Measurements from ENCODE around the gene GPRIN3. TPM values are rescaled to one million over a fixed set of nuclear protein-coding genes. Genes with fewer than 3 reads are reported as not detected.

GPRIN3 gene
- total and polyA plus RNA-seq, 2 donors (not counting 1 experiment from before 2014, with no cell fraction given) = 0.22 to 1.5 TPM

- no peak for ATAC-seq (ENCODE audit: low read depth)
- Mint-ChIP-seq H3K27ac (no peak overlapping the region), H3K4me3 (no peak overlapping the region), H3K4me1 (peaks cover 9% of the 10 kb centered on the region), H3K9me3 (ENCODE audit: insufficient read depth) (peaks cover 3% of the 10 kb centered on the region), H3K27me3 (peaks cover 2% of the 10 kb centered on the region)
- TF ChIP-seq CTCF (IDR thresholded peaks at IDR 0.05) = no peak
- no peak for TF ChIP-seq EZH2 (IDR thresholded peaks at IDR 0.05; ENCODE audit: borderline replicate concordance, insufficient read depth, low read depth, low read length, poor library complexity, severe bottlenecking)
- H3K4me2 ChIP-seq (replicated peaks; ENCODE audit: low read depth, low read length, poor library complexity, severe bottlenecking) = no peak overlapping the region
- H3K27me3 ChIP-seq (replicated peaks in 1 of 4; ENCODE audit: control extremely low read depth in 1 of 4, control insufficient read depth in 3 of 4, insufficient read depth in 4 of 4, low read length in 3 of 4) = no peaks in the 10 kb centered on the region
- H3K4me3 ChIP-seq (ENCODE audit: control extremely low read depth in 1 of 5, extremely low read depth in 1 of 5, insufficient read depth in 1 of 5, low read depth in 2 of 5, low read length in 4 of 5) = no peak overlapping the region
- no peaks in the 10 kb centered on the region for H4K20me1 ChIP-seq (ENCODE audit: control insufficient read depth, insufficient read depth, low read length, poor library complexity, severe bottlenecking)
- no peaks in the 10 kb centered on the region for H3K79me2 ChIP-seq (ENCODE audit: control insufficient read depth, insufficient read depth, low read length)
- H3K9ac ChIP-seq (ENCODE audit: low read length) = no peak overlapping the region
- peaks cover 0 to 1% (median 0%) of the 10 kb centered on the region in 3 donors for H3K9me3 ChIP-seq (ENCODE audit: control extremely low read depth in 1 of 3, control insufficient read depth in 2 of 3, insufficient read depth in 1 of 3, low read length in 2 of 3)
- no peaks in the 10 kb centered on the region for H3K36me3 ChIP-seq (replicated peaks in 1 of 2; ENCODE audit: control extremely low read depth in 1 of 2, control insufficient read depth in 1 of 2, extremely low read depth in 1 of 2, insufficient read depth in 2 of 2, low read length in 1 of 2)
- CTCF ChIA-PET = no interaction called here
- H3K27ac ChIP-seq (ENCODE audit: low read length in 2 of 2) = no peak overlapping the region
- POLR2A ChIA-PET = no interaction called here
- H2AFZ ChIP-seq (ENCODE audit: insufficient read depth, low read depth, low read length, poor library complexity, severe bottlenecking) = no peak overlapping the region
- DNase-seq = peak; percentile 4
- H3K4me1 ChIP-seq (ENCODE audit: control insufficient read depth in 2 of 2, insufficient read depth in 2 of 2, low read length in 2 of 2) = peaks cover 3 to 6% of the 10 kb centered on the region in 2 donors
- intact Hi-C loops (cut with micrococcal nuclease) = no loop called here
- no CpG with 5 or more reads among the region's 1 CpG for WGBS (ENCODE audit: insufficient coverage)
Observed at GRCh38 chr4:89214308-89214707, 93.3 kb downstream of the GPRIN3 start.

- ChIA-PET POLR2A (no interaction called here), CTCF (interaction anchor here (0.6 kb wide), 1 partner anchor 217 kb away, joined by 5 read pairs; no protein-coding TSS in a partner anchor)
- H3K79me2 ChIP-seq (ENCODE audit: control insufficient read depth, insufficient read depth, low read length) = no peaks in the 10 kb centered on the region
- peaks cover 9% of the 10 kb centered on the region for H3K4me1 Mint-ChIP-seq
- peaks cover 2% of the 10 kb centered on the region for H3K27me3 Mint-ChIP-seq
- DNase-seq (no peak), ATAC-seq (ENCODE audit: low read depth) (no peak)
- no peak overlapping the region for H2AFZ ChIP-seq (ENCODE audit: insufficient read depth, low read depth, low read length, poor library complexity, severe bottlenecking)
- H3K9ac ChIP-seq (ENCODE audit: low read length) = no peak overlapping the region
- H3K4me3 ChIP-seq (ENCODE audit: control extremely low read depth in 1 of 5, extremely low read depth in 1 of 5, insufficient read depth in 1 of 5, low read depth in 2 of 5, low read length in 4 of 5) = no peak overlapping the region
- no peaks in the 10 kb centered on the region for H3K36me3 ChIP-seq (replicated peaks in 1 of 2; ENCODE audit: control extremely low read depth in 1 of 2, control insufficient read depth in 1 of 2, extremely low read depth in 1 of 2, insufficient read depth in 2 of 2, low read length in 1 of 2)
- intact Hi-C loops (cut with micrococcal nuclease) = no loop called here
- WGBS (ENCODE audit: insufficient coverage) = 67% methylated on average over 4 of the region's 4 CpGs
- no peak overlapping the region for H3K4me3 Mint-ChIP-seq
- no peaks in the 10 kb centered on the region for H4K20me1 ChIP-seq (ENCODE audit: control insufficient read depth, insufficient read depth, low read length, poor library complexity, severe bottlenecking)
- TF ChIP-seq CTCF (IDR thresholded peaks at IDR 0.05) (no peak), EZH2 (IDR thresholded peaks at IDR 0.05; ENCODE audit: borderline replicate concordance, insufficient read depth, low read depth, low read length, poor library complexity, severe bottlenecking) (no peak)
- H3K27me3 ChIP-seq (replicated peaks in 1 of 4; ENCODE audit: control extremely low read depth in 1 of 4, control insufficient read depth in 3 of 4, insufficient read depth in 4 of 4, low read length in 3 of 4) = no peaks in the 10 kb centered on the region
- peaks cover 0 to 2% (median 0%) of the 10 kb centered on the region in 3 donors for H3K9me3 ChIP-seq (ENCODE audit: control extremely low read depth in 1 of 3, control insufficient read depth in 2 of 3, insufficient read depth in 1 of 3, low read length in 2 of 3)
- no peak overlapping the region for H3K27ac ChIP-seq (ENCODE audit: low read length in 2 of 2)
- peaks cover 3 to 6% of the 10 kb centered on the region in 2 donors for H3K4me1 ChIP-seq (ENCODE audit: control insufficient read depth in 2 of 2, insufficient read depth in 2 of 2, low read length in 2 of 2)
- H3K4me2 ChIP-seq (replicated peaks; ENCODE audit: low read depth, low read length, poor library complexity, severe bottlenecking) = no peak overlapping the region
- H3K27ac Mint-ChIP-seq = no peak overlapping the region
- H3K9me3 Mint-ChIP-seq (ENCODE audit: insufficient read depth) = peaks cover 5% of the 10 kb centered on the region
Observed at GRCh38 chr4:89213382-89213701, 94.3 kb downstream of the GPRIN3 start.
